Measurements from ENCODE around the gene BATF3. TPM values are rescaled to one million over a fixed set of nuclear protein-coding genes. Genes with fewer than 3 reads are reported as not detected.

BATF3 gene
- total RNA-seq, 4 donors from 2014 or later, result 1.2 to 1.6 (median 1.2) TPM

DNA sequence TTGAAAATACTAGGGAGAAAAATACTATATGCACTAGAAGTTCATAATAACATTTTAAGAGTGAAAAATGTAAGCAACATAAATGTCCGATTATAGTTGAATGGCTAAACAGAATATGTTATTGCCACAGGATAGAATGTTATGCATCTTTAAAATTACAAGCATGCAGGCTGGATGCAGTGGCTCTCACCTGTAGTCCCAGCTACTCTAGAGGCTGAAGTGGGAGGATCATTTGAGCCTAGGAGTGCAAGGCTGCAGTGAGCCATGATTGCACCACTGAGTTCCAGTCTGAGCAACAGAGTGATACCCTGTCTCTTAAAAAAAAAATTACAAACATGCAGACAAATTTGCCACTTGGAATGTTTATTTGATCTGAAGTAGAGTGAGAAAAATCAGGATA, 3.0 kb upstream of the BATF3 start:
- DNase-seq, result no peak
- no peaks in the 10 kb centered on the region for H3K27me3 ChIP-seq
- intact Hi-C loops (cut with DNase I), result no loop called here
- peaks cover 19 to 20% of the 10 kb centered on the region in 2 donors for H3K4me1 ChIP-seq
- TF ChIP-seq, protein P1, sequence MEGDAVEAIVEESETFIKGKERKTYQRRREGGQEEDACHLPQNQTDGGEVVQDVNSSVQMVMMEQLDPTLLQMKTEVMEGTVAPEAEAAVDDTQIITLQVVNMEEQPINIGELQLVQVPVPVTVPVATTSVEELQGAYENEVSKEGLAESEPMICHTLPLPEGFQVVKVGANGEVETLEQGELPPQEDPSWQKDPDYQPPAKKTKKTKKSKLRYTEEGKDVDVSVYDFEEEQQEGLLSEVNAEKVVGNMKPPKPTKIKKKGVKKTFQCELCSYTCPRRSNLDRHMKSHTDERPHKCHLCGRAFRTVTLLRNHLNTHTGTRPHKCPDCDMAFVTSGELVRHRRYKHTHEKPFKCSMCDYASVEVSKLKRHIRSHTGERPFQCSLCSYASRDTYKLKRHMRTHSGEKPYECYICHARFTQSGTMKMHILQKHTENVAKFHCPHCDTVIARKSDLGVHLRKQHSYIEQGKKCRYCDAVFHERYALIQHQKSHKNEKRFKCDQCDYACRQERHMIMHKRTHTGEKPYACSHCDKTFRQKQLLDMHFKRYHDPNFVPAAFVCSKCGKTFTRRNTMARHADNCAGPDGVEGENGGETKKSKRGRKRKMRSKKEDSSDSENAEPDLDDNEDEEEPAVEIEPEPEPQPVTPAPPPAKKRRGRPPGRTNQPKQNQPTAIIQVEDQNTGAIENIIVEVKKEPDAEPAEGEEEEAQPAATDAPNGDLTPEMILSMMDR (IDR thresholded peaks at IDR 0.05), result no peak
- no peak for TF ChIP-seq POLR2A (IDR thresholded peaks at IDR 0.05)
- H3K27ac ChIP-seq, result no peak overlapping the region
- no peaks in the 10 kb centered on the region for H3K9me3 ChIP-seq
- H3K36me3 ChIP-seq, result no peaks in the 10 kb centered on the region
- 73 to 97% methylated on average over 1 of the region's 1 CpG for WGBS, 2 donors
- H3K4me3 ChIP-seq (replicated peaks in 1 of 3), result no peak overlapping the region

DNA sequence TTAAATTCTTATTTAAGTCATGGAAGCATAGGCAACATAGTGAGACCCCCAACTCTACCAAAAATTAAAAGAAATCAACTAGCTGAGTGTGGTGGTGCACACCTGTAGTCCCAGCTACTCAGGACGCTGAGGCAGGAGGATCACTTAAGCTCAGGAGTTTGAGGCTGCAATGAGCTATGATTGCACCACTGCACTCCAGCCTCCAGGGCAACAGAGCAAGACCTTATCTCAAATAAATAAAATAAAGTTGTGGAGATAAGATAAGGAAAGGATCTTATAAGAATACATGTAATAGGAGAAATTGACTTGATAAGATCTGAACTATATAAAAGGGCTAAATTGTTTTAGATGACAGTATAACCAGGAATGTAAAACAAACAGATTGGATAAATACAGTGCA, 2.3 kb upstream of the BATF3 start:
- intact Hi-C loops (cut with DNase I), result no loop called here
- no peaks in the 10 kb centered on the region for H3K27me3 ChIP-seq
- H3K36me3 ChIP-seq, result no peaks in the 10 kb centered on the region
- DNase-seq, result no peak
- peaks cover 19 to 20% of the 10 kb centered on the region in 2 donors for H3K4me1 ChIP-seq
- H3K27ac ChIP-seq, result no peak overlapping the region
- 66 to 69% methylated on average over 1 of the region's 1 CpG for WGBS, 2 donors
- no peaks in the 10 kb centered on the region for H3K9me3 ChIP-seq
- no peak overlapping the region for H3K4me3 ChIP-seq (replicated peaks in 1 of 3)
- TF ChIP-seq POLR2A (IDR thresholded peaks at IDR 0.05), result no peak
- TF ChIP-seq, protein P1 (IDR thresholded peaks at IDR 0.05), result no peak

DNA sequence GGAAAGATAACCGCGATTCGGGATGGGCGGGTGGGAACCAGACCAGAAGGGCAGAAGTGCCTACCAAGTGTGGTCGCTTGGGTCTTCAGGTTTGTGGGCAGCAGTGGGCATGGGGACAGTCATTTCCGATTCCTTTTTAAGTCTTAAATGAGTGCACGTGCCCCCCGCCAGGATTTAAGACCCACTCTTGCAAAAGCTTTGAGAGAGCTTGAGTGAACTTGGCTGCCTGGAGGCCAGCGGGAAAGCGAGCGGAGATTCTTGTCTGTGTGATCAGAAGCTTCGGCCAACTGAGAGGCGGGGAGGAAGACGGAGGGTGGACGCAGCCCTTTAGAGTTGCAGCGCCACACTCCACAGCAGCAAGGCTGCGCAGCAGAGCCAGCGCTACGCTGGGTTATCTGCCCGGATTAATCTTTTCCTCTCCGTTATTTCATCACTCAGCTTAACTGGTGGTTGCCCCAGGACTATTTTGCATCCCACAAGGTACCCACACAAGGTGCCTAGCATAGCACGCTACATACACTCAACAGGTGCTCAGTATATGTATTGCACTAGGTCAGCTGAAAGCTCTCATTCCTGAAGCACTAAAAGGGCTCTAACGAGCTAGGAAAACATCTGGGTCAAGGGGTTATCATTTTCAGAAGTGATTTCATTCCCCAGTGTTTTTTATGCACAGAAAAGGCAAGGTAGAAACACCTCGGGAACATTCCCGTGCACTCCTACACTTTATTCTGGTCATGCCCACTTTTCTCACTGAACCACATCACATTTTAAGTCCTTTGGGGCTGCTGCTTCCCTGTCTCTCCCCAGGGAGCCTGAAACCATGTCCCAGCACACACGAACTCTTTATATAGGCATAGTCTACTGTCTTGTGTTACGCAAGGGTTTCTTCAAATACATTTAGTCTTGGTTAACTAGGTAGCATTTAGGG, 1.5 kb upstream of the BATF3 start:
- H3K36me3 ChIP-seq, result no peaks in the 10 kb centered on the region
- peaks cover 19 to 20% of the 10 kb centered on the region in 2 donors for H3K4me1 ChIP-seq
- no peaks in the 10 kb centered on the region for H3K9me3 ChIP-seq
- 9 to 15% methylated on average over 22 to 27 of the region's 27 CpGs for WGBS, 2 donors
- H3K27ac ChIP-seq, result peak overlapping the region in 2 of 3 donors; percentile 51 to 61
- intact Hi-C loops (cut with DNase I), result no loop called here
- peak; percentile 34 for DNase-seq
- TF ChIP-seq POLR2A (IDR thresholded peaks at IDR 0.05), result no peak
- TF ChIP-seq, protein P1 (IDR thresholded peaks at IDR 0.05), result no peak
- no peaks in the 10 kb centered on the region for H3K27me3 ChIP-seq
- H3K4me3 ChIP-seq (replicated peaks in 1 of 3), result peak overlapping the region in 1 of 3 donors; percentile 52

DNA sequence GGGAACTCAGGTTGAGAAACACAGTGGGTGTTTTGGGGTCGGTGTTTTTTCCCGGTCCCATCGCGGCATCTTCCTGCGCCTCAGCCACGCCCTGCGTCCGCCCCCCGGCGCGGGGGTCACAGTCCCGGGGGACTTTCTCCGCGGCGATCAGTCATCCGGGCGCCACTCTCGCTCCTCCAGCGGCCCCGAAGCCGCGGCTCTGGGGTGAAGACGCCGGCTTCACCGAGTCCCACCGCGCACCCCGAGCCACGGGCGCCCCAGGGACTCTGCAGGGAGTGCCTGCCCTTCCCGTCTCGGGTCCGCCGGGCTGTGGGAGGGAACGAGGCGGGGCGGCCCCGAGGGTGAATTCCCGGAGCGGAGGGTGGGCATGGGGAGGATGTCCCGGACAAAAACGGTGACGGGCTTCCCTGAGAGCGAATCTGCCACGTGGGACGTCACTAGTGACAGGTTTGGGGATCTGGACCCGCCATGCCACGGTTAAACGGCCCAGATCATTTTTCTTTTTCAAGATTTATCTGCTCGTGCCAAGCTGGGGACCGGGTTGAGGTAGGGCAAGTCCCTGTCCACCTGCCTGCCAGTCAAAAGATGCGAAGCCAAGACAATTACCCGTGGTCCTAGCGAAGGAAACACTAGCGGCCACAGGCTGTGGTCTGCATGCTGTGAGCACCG, 717 bp upstream of the BATF3 start:
- no peak for TF ChIP-seq POLR2A (IDR thresholded peaks at IDR 0.05)
- TF ChIP-seq, protein P1 (IDR thresholded peaks at IDR 0.05), result no peak
- WGBS, 2 donors, result 0 to 1% methylated on average over 13 to 28 of the region's 56 CpGs
- H3K9me3 ChIP-seq, result no peaks in the 10 kb centered on the region
- H3K27me3 ChIP-seq, result no peaks in the 10 kb centered on the region
- peaks cover 19 to 20% of the 10 kb centered on the region in 2 donors for H3K4me1 ChIP-seq
- DNase-seq, result peak; percentile 28 to 35
- peak overlapping the region in 2 of 3 donors; percentile 51 to 61 for H3K27ac ChIP-seq
- no peaks in the 10 kb centered on the region for H3K36me3 ChIP-seq
- intact Hi-C loops (cut with DNase I), result no loop called here
- H3K4me3 ChIP-seq (replicated peaks in 1 of 3), result peak overlapping the region; percentile 6 to 52 (median 16)

Data from thyroid gland (tissue), 4 donors.